Subcutaneous abdominal adipose tissue (tissue), 5 donors: ENCODE data around the gene HMCN1.
"Not testable (repeated sequence)": the region's sequence is repeated elsewhere in the genome, so short reads cannot be mapped to it uniquely, and the experiment has no call there.

Source experiments
- H3K27ac ChIP-seq: one replicate; pipeline ENCODE4 v1.7.0; 2013; ENCODE audit warnings: low read depth, mild to moderate bottlenecking, inconsistent platforms, low read length, moderate library complexity
- H3K27me3 ChIP-seq, 5 donors: one replicate each; pipeline ENCODE4 v1.7.0; 2013; ENCODE audit warnings: low read length in 5 of 5, inconsistent platforms in 1 of 5; ENCODE audit not compliant: control insufficient read depth in 5 of 5, insufficient read depth in 4 of 5
- H3K36me3 ChIP-seq, 5 donors: one replicate each; pipeline ENCODE4 v1.7.0; 2013; ENCODE audit warnings: low read length in 5 of 5; ENCODE audit not compliant: control insufficient read depth in 5 of 5, insufficient read depth in 5 of 5
- H3K4me1 ChIP-seq, 5 donors: one replicate each; pipeline ENCODE4 v1.7.0; 2013; ENCODE audit warnings: low read length in 5 of 5, mild to moderate bottlenecking in 3 of 5, moderate library complexity in 1 of 5; ENCODE audit not compliant: control insufficient read depth in 5 of 5, insufficient read depth in 5 of 5
- H3K4me3 ChIP-seq, 5 donors: one replicate each; pipeline ENCODE4 v1.7.0; 2013; ENCODE audit warnings: low read length in 5 of 5, low read depth in 1 of 5
- H3K9ac ChIP-seq, 5 donors: one replicate each; pipeline ENCODE4 v1.7.0; 2013; ENCODE audit warnings: low read length in 5 of 5, mild to moderate bottlenecking in 4 of 5, moderate library complexity in 3 of 5
- H3K9me3 ChIP-seq, 5 donors: one replicate each; pipeline ENCODE4 v1.7.0; 2013; ENCODE audit warnings: low read length in 5 of 5; ENCODE audit not compliant: control insufficient read depth in 5 of 5
- donor health status: healthy.
- donor health status: healthy.
- donor health status: healthy.
- donor health status: healthy.
- donor health status: healthy.

Gene HMCN1

DNA sequence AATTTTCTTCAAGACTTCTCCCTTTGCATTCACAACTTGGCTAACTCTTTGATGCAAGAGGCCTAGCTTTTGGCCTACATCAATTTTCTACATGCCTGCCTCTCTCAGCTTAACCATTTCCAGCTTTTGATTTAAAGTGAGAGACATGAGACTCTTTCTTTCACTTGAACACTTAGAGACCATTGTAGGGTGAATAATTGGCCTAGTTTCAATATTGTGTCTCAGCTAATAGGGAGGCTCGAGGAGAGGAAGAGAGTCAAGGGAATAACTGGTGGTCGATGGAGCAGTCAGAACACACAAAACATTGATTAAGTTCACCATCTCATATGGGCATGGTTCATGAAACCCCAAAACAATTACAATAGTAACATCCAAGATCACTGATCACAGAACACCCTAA, 415.4 kb downstream of the HMCN1 start:
- Histone ChIP-seq H3K4me3 (no peak overlapping the region), H3K27me3 (no peaks in the 10 kb centered on the region), H3K36me3 (peaks cover 0 to 26% (median 9%) of the 10 kb centered on the region in 5 donors), H3K9me3 (no peaks in the 10 kb centered on the region), H3K27ac (no peak overlapping the region), H3K4me1 (peaks cover 0 to 4% (median 2%) of the 10 kb centered on the region in 5 donors), H3K9ac (no peak overlapping the region)

DNA sequence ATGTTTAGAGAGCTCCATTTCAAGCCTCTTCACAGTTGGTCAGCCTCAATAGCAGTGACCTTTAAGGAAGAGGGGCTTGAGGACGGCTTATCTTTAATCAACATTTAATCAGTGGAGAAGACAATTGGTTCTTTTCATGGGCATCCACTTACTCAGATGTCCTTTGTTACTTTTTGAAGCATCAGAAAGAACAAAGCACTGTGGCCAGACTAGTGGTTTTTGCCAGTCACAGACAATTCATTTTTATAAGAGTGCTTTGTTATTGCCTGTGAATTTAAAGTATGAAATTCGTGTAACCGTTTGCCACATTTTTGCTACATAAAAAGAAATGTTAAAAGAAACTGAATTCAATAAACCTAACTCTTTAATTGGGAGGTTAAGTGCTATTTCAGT, 418.0 kb downstream of the HMCN1 start:
- no peaks in the 10 kb centered on the region for H3K4me1 ChIP-seq
- H3K9me3 ChIP-seq = no peaks in the 10 kb centered on the region
- H3K27ac ChIP-seq = no peak overlapping the region
- no peak overlapping the region for H3K9ac ChIP-seq
- H3K36me3 ChIP-seq = peaks cover 0 to 11% (median 0%) of the 10 kb centered on the region in 5 donors
- H3K27me3 ChIP-seq = no peaks in the 10 kb centered on the region
- H3K4me3 ChIP-seq = no peak overlapping the region

GRCh38 chr1:186152620-186153239, 418.5 kb downstream of the HMCN1 start:
- Histone ChIP-seq H3K27me3 (no peaks in the 10 kb centered on the region), H3K9me3 (no peaks in the 10 kb centered on the region), H3K4me3 (no peak overlapping the region), H3K36me3 (peaks cover 0 to 11% (median 0%) of the 10 kb centered on the region in 5 donors), H3K27ac (no peak overlapping the region), H3K4me1 (no peaks in the 10 kb centered on the region), H3K9ac (no peak overlapping the region)

GRCh38 chr1:186154651-186155050, 420.5 kb downstream of the HMCN1 start:
- H3K27ac ChIP-seq = no peak overlapping the region
- no peaks in the 10 kb centered on the region for H3K4me1 ChIP-seq
- H3K9ac ChIP-seq = no peak overlapping the region
- peaks cover 0 to 11% (median 0%) of the 10 kb centered on the region in 5 donors for H3K36me3 ChIP-seq
- H3K4me3 ChIP-seq = no peak overlapping the region
- no peaks in the 10 kb centered on the region for H3K27me3 ChIP-seq
- H3K9me3 ChIP-seq = no peaks in the 10 kb centered on the region

DNA sequence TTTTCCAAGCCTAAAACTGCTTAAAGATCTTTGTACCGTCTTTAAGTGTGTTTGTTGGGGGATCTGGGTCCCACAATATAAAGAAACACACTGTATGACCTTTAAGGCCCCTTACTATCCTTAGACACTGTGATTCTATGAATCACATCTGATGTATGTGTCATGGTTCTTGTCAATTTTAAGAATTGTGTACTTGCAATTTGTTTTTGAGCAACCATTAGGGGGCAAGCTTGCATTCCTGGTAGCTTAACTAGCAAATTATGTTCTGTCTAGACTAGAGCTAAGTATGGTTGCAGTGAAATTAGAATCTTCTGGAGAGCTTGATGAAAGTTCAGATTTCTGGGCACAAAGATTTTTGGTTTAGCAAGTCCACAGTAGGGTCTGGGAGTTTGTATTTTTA, 421.4 kb downstream of the HMCN1 start:
- Histone ChIP-seq H3K9me3 (no peaks in the 10 kb centered on the region), H3K9ac (no peak overlapping the region), H3K4me3 (no peak overlapping the region), H3K27me3 (no peaks in the 10 kb centered on the region), H3K27ac (no peak overlapping the region), H3K36me3 (peaks cover 0 to 11% (median 0%) of the 10 kb centered on the region in 5 donors), H3K4me1 (no peaks in the 10 kb centered on the region)

DNA sequence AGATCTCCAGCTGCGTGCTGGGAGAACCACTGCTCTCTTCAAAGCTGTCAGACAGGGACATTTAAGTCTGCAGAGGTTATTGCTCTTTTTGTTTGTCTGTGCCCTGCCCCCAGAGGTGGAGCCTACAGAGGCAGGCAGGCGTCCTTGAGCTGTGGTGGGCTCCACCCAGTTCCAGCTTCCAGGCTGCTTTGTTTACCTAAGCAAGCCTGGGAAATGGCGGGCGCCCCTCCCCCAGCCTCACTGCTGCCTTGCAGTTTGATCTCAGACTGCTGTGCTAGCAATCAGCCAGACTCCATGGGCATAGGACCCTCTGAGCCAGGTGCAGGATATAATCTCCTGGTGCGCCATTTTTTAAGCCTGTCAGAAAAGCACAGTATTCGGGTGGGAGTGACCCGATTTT, 428.7 kb downstream of the HMCN1 start:
- peaks cover 0 to 15% (median 3%) of the 10 kb centered on the region in 5 donors for H3K36me3 ChIP-seq
- not testable (repeated sequence) for H3K4me3 ChIP-seq, H3K9ac ChIP-seq, H3K4me1 ChIP-seq, H3K9me3 ChIP-seq, H3K27me3 ChIP-seq, H3K27ac ChIP-seq

DNA sequence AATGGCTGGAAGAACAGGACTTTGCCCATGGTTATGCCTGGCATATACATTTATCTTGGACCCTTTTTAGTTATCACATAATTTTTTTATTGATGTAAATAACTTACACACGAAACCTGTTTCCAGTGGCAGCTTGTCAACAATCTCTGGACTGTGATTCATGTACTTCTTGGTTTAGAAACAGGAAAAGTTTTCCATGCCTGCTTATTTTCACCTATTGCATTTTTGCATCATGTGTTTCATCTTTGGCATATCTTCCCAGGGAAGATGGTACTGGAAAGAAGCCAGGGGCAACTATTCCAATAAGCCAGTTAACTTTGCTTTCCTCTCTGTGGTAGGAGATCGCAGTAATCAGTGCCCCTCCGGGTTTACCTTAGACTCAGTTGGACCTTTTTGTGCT, 430.6 kb downstream of the HMCN1 start:
- no peaks in the 10 kb centered on the region for H3K27me3 ChIP-seq
- H3K4me3 ChIP-seq = no peak overlapping the region
- no peak overlapping the region for H3K9ac ChIP-seq
- no peak overlapping the region for H3K27ac ChIP-seq
- no peaks in the 10 kb centered on the region for H3K9me3 ChIP-seq
- H3K36me3 ChIP-seq = peaks cover 0 to 15% (median 3%) of the 10 kb centered on the region in 5 donors
- no peaks in the 10 kb centered on the region for H3K4me1 ChIP-seq

GRCh38 chr1:186165303-186165702, 431.1 kb downstream of the HMCN1 start:
- no peak overlapping the region for H3K4me3 ChIP-seq
- no peaks in the 10 kb centered on the region for H3K27me3 ChIP-seq
- H3K27ac ChIP-seq = no peak overlapping the region
- H3K9ac ChIP-seq = no peak overlapping the region
- no peaks in the 10 kb centered on the region for H3K9me3 ChIP-seq
- H3K36me3 ChIP-seq = peaks cover 0 to 15% (median 3%) of the 10 kb centered on the region in 5 donors
- H3K4me1 ChIP-seq = no peaks in the 10 kb centered on the region

GRCh38 chr1:186167096-186167668, 433.0 kb downstream of the HMCN1 start:
- Histone ChIP-seq H3K27ac (no peak overlapping the region), H3K4me3 (no peak overlapping the region), H3K36me3 (peaks cover 0 to 16% (median 3%) of the 10 kb centered on the region in 5 donors), H3K9ac (no peak overlapping the region), H3K4me1 (no peaks in the 10 kb centered on the region), H3K9me3 (no peaks in the 10 kb centered on the region), H3K27me3 (no peaks in the 10 kb centered on the region)

- Histone ChIP-seq H3K4me1 (peaks cover 0 to 2% (median 0%) of the 10 kb centered on the region in 5 donors), H3K27ac (no peak overlapping the region), H3K36me3 (peaks cover 0 to 4% (median 2%) of the 10 kb centered on the region in 5 donors)
These were observed 441.4 kb downstream of the HMCN1 start for GRCh38 chr1:186175588-186175987.

More at GRCh38 chr1:186175588-186175987, 441.4 kb downstream of the HMCN1 start:
- Histone ChIP-seq H3K27me3 (no peaks in the 10 kb centered on the region), H3K9me3 (no peaks in the 10 kb centered on the region), H3K4me3 (no peak overlapping the region), H3K9ac (no peak overlapping the region)
